Epithelial cell of esophagus (primary cell): ENCODE results near the gene ITGAE.

Source experiments
- DNase-seq: peaks from one replicate; pipeline ENCODE4 v3.0.0; 2010; ENCODE audit warnings: low read depth
- H3K4me3 ChIP-seq: 2 replicates; pipeline ENCODE4 v1.5.1; 2011; ENCODE audit warnings: mild to moderate bottlenecking, low read length, control low read depth
- CTCF ChIP-seq: IDR thresholded peaks from 2 replicates; pipeline ENCODE4 v1.5.1; 2011; ENCODE audit warnings: low read depth, mild to moderate bottlenecking, low read length, control low read depth, inconsistent platforms; ENCODE audit not compliant: insufficient read depth; ENCODE audit errors: missing control alignments

Gene ITGAE

GRCh38 chr17:3768769-3769168, 32.2 kb downstream of the ITGAE start:
- no peak for DNase-seq
- no peak overlapping the region for H3K4me3 ChIP-seq
- TF ChIP-seq CTCF = no peak

GRCh38 chr17:3768341-3768740, 32.6 kb downstream of the ITGAE start:
- H3K4me3 ChIP-seq = no peak overlapping the region
- TF ChIP-seq CTCF = no peak
- DNase-seq = no peak

GRCh38 chr17:3766779-3767178, 34.2 kb downstream of the ITGAE start:
- no peak for TF ChIP-seq CTCF
- no peak for DNase-seq
- no peak overlapping the region for H3K4me3 ChIP-seq

- H3K4me3 ChIP-seq = no peak overlapping the region
- no peak for DNase-seq
- no peak for TF ChIP-seq CTCF
Observed at GRCh38 chr17:3765981-3766380, 35.0 kb downstream of the ITGAE start.

- DNase-seq = no peak
- no peak overlapping the region for H3K4me3 ChIP-seq
Observed at GRCh38 chr17:3763777-3764170, 37.2 kb downstream of the ITGAE start.

GRCh38 chr17:3762922-3763776, 37.8 kb downstream of the ITGAE start:
- no peak overlapping the region for H3K4me3 ChIP-seq
- no peak for TF ChIP-seq CTCF
- DNase-seq = no peak

More at GRCh38 chr17:3763777-3764170, 37.2 kb downstream of the ITGAE start:
- no peak for TF ChIP-seq CTCF

- H3K4me3 ChIP-seq = no peak overlapping the region
- TF ChIP-seq CTCF = no peak
- DNase-seq = no peak
Observed at GRCh38 chr17:3761918-3762380, 39.0 kb downstream of the ITGAE start.
